ENCODE measurements around the gene CPA1. TPM values are rescaled to one million over a fixed set of nuclear protein-coding genes. Genes with fewer than 3 reads are reported as not detected.

The CPA1 gene
- total RNA-seq, result 10 to 100 TPM in 2 of 9 donors, 1 to 10 TPM in 2, under 1 TPM in 2, not detected in 3; 0.14 to 15.0 (median 2.2) TPM
- polyA plus RNA-seq, result 1 to 10 TPM in 2 of 3 donors, not detected in 1; 1.1 to 1.8 TPM
- long read RNA-seq, donor 1, result 0 reads
- long read RNA-seq, donor 2, partial matches to known transcripts, result 0 of 1 reads
- long read RNA-seq, donor 2, other reads (novel, unspliced or antisense), result 0 of 1 reads
- long read RNA-seq, donor 3, result 0 reads
- long read RNA-seq, donor 4, result 0 reads
- long read RNA-seq, donor 5, result 0 reads
- long read RNA-seq, donor 6, result 0 reads
- long read RNA-seq, donor 7, result 0 reads
- long read RNA-seq, donor 8, partial matches to known transcripts, result 0 of 1 reads
- long read RNA-seq, donor 8, other reads (novel, unspliced or antisense), result 0 of 1 reads
- long read RNA-seq, donor 9, result 0 reads
- long read RNA-seq, donor 10, result 0 reads

GRCh38 chr7:130379921-130380860 is at the start of gene CPA1:
CPA1 (plus strand) TSS chr7:130380494; CDS start chr7:130380521, 27 bp downstream.
- peak in 2 of 7 donors; percentile 8 to 45 for DNase-seq
- Histone ChIP-seq H3K4me1 (replicated peaks in 1 of 2) (no peaks in the 10 kb centered on the region), H3K4me3 (no peak within 1 kb of the TSS), H3K36me3 (replicated peaks in 1 of 2) (no peaks in the 10 kb centered on the region), H3K27me3 (no peaks in the 10 kb centered on the region), H3K27ac (peak within 1 kb of the TSS in 1 of 5 donors; percentile 67), H3K9me3 (replicated peaks in 1 of 3) (no peaks in the 10 kb centered on the region)
- TF ChIP-seq CTCF (IDR thresholded peaks at IDR 0.05), result no peak
- no peak for TF ChIP-seq POLR2A (IDR thresholded peaks at IDR 0.05)
- WGBS, 4 donors, result 64 to 89% (median 73%) methylated on average over 5 to 20 of the region's 20 CpGs
- intact Hi-C loops (cut with DNase I), result loop anchor here in 1 of 2 donors (10.0 kb wide), 1 partner anchor 105 kb away; no protein-coding TSS in a partner anchor

GRCh38 chr7:130332259-130333053 is 47.8 kb upstream of the CPA1 start:
- intact Hi-C loops (cut with DNase I), result no loop called here
- peaks cover 0 to 9% of the 10 kb centered on the region in 2 donors for H3K4me1 ChIP-seq (replicated peaks in 1 of 2)
- no peak for TF ChIP-seq CTCF (IDR thresholded peaks at IDR 0.05)
- TF ChIP-seq POLR2A (IDR thresholded peaks at IDR 0.05), result no peak
- peak in 1 of 7 donors; percentile 48 for DNase-seq
- no peak overlapping the region for H3K27ac ChIP-seq
- WGBS, 4 donors, result 94 to 98% (median 97%) methylated on average over 4 of the region's 4 CpGs
- H3K36me3 ChIP-seq (replicated peaks in 1 of 2), result no peaks in the 10 kb centered on the region
- H3K27me3 ChIP-seq, result no peaks in the 10 kb centered on the region
- H3K9me3 ChIP-seq (replicated peaks in 1 of 3), result no peaks in the 10 kb centered on the region
- H3K4me3 ChIP-seq, result no peak overlapping the region

DNA sequence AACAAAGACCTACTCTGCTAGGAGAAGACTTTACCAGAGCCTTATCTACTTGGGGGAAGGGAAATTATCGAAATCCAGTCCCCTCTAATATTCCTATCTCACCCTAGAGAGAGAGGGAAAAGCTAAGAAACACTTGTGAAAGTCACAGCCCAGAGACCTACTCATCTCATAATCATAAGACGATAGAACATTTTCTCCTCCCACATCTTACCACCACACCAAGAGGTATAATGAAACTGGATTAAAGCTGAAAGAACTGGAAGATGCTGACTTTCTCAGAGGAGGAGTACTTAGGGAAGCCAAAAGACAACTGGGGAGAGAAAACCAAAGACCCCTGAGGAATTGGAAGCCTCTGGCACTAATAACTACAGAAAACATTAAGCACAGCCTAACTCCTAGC is 46.5 kb upstream of the CPA1 start:
- Histone ChIP-seq H3K27me3 (no peaks in the 10 kb centered on the region), H3K9me3 (replicated peaks in 1 of 3) (no peaks in the 10 kb centered on the region), H3K4me3 (no peak overlapping the region), H3K27ac (no peak overlapping the region), H3K36me3 (replicated peaks in 1 of 2) (no peaks in the 10 kb centered on the region), H3K4me1 (replicated peaks in 1 of 2) (peaks cover 0 to 9% of the 10 kb centered on the region in 2 donors)
- 86 to 92% (median 90%) methylated on average over 2 of the region's 2 CpGs for WGBS, 4 donors
- intact Hi-C loops (cut with DNase I), result no loop called here
- TF ChIP-seq CTCF (IDR thresholded peaks at IDR 0.05) (no peak), POLR2A (IDR thresholded peaks at IDR 0.05) (no peak)
- no peak for DNase-seq
